SU-DHL-6 (cell line): ENCODE results near the gene RHBG.
A peak's percentile ranks its signal among the peaks of the same experiment; 100 is the strongest.

Source experiments
- EZH2phosphoT487 ChIP-seq: fragments of 200-600 bp; sonication (generic), shearing (Covaris generic); conservative IDR thresholded peaks from 2 replicates; pipeline ENCODE4 v1.6.1; 2018; ENCODE audit warnings: mild to moderate bottlenecking, antibody characterized with exemption, low read length, moderate library complexity, mixed read lengths
- TF ChIP-seq, protein P1 (sequence below): fragments of 200-600 bp; sonication (generic); IDR thresholded peaks from one replicate; pipeline ENCODE4 v1.5.1; 2017; ENCODE audit warnings: antibody characterized with exemption, mild to moderate bottlenecking, low read length, moderate library complexity; ENCODE audit not compliant: insufficient read depth, poor library complexity, severe bottlenecking

DNA sequence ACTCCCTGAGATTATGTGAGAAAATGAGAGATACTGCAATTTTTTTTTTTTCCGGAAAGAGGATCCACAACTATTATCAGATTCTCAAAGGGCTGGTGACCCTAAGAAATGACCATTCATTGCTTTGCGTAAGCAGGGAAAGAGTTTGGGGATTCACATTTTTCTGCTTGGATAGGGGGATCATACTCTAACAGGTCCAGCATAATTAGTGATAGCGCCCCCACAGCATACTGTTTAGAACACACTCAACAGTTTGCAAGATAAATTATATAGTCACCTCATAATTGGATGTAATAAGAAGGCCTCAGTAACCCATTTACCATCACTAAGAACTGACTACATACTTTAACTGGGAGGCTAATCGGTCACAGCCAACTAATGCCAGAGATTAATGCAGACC is 32.8 kb upstream of the RHBG start:
- TF ChIP-seq, protein P1, sequence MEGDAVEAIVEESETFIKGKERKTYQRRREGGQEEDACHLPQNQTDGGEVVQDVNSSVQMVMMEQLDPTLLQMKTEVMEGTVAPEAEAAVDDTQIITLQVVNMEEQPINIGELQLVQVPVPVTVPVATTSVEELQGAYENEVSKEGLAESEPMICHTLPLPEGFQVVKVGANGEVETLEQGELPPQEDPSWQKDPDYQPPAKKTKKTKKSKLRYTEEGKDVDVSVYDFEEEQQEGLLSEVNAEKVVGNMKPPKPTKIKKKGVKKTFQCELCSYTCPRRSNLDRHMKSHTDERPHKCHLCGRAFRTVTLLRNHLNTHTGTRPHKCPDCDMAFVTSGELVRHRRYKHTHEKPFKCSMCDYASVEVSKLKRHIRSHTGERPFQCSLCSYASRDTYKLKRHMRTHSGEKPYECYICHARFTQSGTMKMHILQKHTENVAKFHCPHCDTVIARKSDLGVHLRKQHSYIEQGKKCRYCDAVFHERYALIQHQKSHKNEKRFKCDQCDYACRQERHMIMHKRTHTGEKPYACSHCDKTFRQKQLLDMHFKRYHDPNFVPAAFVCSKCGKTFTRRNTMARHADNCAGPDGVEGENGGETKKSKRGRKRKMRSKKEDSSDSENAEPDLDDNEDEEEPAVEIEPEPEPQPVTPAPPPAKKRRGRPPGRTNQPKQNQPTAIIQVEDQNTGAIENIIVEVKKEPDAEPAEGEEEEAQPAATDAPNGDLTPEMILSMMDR = peak; percentile 51
- no peak for TF ChIP-seq EZH2phosphoT487
